ENCODE measurements around the gene ST3GAL5. TPM values are rescaled to one million over a fixed set of nuclear protein-coding genes. Genes with fewer than 3 reads are reported as not detected.
A peak's percentile ranks its signal among the peaks of the same experiment; 100 is the strongest.

The ST3GAL5 gene
- polyA plus RNA-seq, 1 of the 3 experiments (the other 2 are of a cell fraction) = 37.6 TPM

DNA sequence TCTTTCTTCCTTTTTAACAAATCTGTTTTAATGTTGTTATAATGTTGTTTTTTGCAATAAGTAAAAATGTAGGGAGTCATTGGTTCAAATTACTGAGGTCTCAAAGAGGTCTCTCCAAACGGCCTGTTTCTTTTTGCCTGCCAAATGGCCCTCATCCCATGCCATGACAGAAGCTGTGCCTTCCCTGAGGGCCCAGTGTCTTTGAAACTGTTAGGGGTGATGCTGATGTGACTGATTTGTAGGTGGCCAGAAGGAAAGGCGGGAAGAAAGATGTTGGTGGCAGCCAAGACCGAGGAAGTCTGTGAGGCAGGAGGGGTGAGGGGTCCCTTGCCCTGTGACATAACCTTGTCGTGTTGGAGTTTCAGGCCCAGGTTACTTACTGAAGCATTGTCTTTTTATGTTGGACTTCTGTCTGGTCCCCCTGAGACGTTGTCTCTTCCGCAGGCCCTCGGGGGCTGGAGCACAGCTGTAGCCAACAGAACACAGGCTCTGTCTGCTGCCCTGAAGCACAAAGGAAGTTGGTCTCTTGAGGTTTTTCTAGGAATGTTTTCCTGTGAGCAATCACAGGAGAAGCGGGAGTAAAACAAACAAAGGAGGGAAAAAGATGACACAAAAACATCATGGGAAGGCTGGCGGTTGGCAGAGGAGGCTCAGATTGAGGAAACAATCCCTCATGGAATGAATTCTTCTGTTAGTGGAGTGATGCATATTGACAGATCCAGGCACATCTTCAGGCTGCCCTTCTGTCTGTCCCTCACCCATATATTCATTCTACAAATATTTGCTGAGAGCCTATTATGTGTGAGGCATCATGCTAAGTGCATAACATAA lies 4.9 kb upstream of the ST3GAL5 start (continued):
- TF ChIP-seq, protein P1, sequence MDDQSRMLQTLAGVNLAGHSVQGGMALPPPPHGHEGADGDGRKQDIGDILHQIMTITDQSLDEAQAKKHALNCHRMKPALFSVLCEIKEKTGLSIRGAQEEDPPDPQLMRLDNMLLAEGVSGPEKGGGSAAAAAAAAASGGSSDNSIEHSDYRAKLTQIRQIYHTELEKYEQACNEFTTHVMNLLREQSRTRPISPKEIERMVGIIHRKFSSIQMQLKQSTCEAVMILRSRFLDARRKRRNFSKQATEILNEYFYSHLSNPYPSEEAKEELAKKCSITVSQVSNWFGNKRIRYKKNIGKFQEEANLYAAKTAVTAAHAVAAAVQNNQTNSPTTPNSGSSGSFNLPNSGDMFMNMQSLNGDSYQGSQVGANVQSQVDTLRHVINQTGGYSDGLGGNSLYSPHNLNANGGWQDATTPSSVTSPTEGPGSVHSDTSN (IDR thresholded peaks at IDR 0.05) = peak; percentile 88
- TF ChIP-seq RCOR1 (IDR thresholded peaks at IDR 0.05; ENCODE audit: low read length) = no peak
- TF ChIP-seq FOXM1 (IDR thresholded peaks at IDR 0.05; ENCODE audit: low read depth) = no peak
- no peak for TF ChIP-seq TAF1 (IDR thresholded peaks at IDR 0.05; ENCODE audit: borderline replicate concordance, low read depth, low read length)
- TF ChIP-seq ELF1 (IDR thresholded peaks at IDR 0.05) = no peak
- no peak for TF ChIP-seq MXI1 (IDR thresholded peaks at IDR 0.05; ENCODE audit: low read depth, low read length)
- no peak for TF ChIP-seq RFX5 (IDR thresholded peaks at IDR 0.05; ENCODE audit: low read length)
- no peak for TF ChIP-seq YY1 (IDR thresholded peaks at IDR 0.05; ENCODE audit: low read depth)
- TF ChIP-seq TEAD4 (IDR thresholded peaks at IDR 0.05; ENCODE audit: borderline replicate concordance, insufficient read depth) = peak; percentile 47; the same call in 1 of the 2 replicates
- no peak for TF ChIP-seq EZH2phosphoT487 (IDR thresholded peaks at IDR 0.05; ENCODE audit: borderline replicate concordance, low read depth)
- peak; percentile 43 for TF ChIP-seq JUND (IDR thresholded peaks at IDR 0.05)
- TF ChIP-seq, protein P2, sequence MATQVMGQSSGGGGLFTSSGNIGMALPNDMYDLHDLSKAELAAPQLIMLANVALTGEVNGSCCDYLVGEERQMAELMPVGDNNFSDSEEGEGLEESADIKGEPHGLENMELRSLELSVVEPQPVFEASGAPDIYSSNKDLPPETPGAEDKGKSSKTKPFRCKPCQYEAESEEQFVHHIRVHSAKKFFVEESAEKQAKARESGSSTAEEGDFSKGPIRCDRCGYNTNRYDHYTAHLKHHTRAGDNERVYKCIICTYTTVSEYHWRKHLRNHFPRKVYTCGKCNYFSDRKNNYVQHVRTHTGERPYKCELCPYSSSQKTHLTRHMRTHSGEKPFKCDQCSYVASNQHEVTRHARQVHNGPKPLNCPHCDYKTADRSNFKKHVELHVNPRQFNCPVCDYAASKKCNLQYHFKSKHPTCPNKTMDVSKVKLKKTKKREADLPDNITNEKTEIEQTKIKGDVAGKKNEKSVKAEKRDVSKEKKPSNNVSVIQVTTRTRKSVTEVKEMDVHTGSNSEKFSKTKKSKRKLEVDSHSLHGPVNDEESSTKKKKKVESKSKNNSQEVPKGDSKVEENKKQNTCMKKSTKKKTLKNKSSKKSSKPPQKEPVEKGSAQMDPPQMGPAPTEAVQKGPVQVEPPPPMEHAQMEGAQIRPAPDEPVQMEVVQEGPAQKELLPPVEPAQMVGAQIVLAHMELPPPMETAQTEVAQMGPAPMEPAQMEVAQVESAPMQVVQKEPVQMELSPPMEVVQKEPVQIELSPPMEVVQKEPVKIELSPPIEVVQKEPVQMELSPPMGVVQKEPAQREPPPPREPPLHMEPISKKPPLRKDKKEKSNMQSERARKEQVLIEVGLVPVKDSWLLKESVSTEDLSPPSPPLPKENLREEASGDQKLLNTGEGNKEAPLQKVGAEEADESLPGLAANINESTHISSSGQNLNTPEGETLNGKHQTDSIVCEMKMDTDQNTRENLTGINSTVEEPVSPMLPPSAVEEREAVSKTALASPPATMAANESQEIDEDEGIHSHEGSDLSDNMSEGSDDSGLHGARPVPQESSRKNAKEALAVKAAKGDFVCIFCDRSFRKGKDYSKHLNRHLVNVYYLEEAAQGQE (IDR thresholded peaks at IDR 0.05; ENCODE audit: low read depth, low read length) = 0 out of 2 replicates have a peak, but pooled peaks have one; percentile 22
- TF ChIP-seq POLR2AphosphoS5 (IDR thresholded peaks at IDR 0.05; ENCODE audit: low read depth, low read length) = no peak
- TF ChIP-seq, protein P3, sequence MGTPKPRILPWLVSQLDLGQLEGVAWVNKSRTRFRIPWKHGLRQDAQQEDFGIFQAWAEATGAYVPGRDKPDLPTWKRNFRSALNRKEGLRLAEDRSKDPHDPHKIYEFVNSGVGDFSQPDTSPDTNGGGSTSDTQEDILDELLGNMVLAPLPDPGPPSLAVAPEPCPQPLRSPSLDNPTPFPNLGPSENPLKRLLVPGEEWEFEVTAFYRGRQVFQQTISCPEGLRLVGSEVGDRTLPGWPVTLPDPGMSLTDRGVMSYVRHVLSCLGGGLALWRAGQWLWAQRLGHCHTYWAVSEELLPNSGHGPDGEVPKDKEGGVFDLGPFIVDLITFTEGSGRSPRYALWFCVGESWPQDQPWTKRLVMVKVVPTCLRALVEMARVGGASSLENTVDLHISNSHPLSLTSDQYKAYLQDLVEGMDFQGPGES (IDR thresholded peaks at IDR 0.05; ENCODE audit: low read depth, low read length) = no peak
- TF ChIP-seq FOXJ3 (CRISPR knock-in tag; IDR thresholded peaks at IDR 0.05) = no peak
- TF ChIP-seq, protein P4, sequence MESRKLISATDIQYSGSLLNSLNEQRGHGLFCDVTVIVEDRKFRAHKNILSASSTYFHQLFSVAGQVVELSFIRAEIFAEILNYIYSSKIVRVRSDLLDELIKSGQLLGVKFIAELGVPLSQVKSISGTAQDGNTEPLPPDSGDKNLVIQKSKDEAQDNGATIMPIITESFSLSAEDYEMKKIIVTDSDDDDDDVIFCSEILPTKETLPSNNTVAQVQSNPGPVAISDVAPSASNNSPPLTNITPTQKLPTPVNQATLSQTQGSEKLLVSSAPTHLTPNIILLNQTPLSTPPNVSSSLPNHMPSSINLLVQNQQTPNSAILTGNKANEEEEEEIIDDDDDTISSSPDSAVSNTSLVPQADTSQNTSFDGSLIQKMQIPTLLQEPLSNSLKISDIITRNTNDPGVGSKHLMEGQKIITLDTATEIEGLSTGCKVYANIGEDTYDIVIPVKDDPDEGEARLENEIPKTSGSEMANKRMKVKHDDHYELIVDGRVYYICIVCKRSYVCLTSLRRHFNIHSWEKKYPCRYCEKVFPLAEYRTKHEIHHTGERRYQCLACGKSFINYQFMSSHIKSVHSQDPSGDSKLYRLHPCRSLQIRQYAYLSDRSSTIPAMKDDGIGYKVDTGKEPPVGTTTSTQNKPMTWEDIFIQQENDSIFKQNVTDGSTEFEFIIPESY (IDR thresholded peaks at IDR 0.05; ENCODE audit: borderline replicate concordance, low read depth) = no peak
- TF ChIP-seq RXRA (IDR thresholded peaks at IDR 0.05; ENCODE audit: borderline replicate concordance, low read depth) = no peak
- TF ChIP-seq NRF1 (IDR thresholded peaks at IDR 0.05; ENCODE audit: low read depth, low read length) = no peak
- TF ChIP-seq, protein P5, sequence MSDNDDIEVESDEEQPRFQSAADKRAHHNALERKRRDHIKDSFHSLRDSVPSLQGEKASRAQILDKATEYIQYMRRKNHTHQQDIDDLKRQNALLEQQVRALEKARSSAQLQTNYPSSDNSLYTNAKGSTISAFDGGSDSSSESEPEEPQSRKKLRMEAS (IDR thresholded peaks at IDR 0.05; ENCODE audit: low read depth) = peak; percentile 33; the same call in 1 of the 2 replicates
- TF ChIP-seq NFIC (IDR thresholded peaks at IDR 0.05; ENCODE audit: borderline replicate concordance) = peak; percentile 58
- TF ChIP-seq GATA2 (CRISPR knock-in tag; IDR thresholded peaks at IDR 0.05) = no peak
- peak; percentile 55; the same call in 1 of the 2 replicates for TF ChIP-seq FOSL2 (IDR thresholded peaks at IDR 0.05; ENCODE audit: borderline replicate concordance, low read depth)
